NCI-H748 (cell line): ENCODE measurements around the gene TCF12.

Experiments
- DNase-seq: peaks from one replicate; lab custom pipeline; 2025; ENCODE audit not compliant: unreplicated experiment; lab: John Stamatoyannopoulos, UW

The TCF12 gene

GRCh38 chr15:57285386-57285785 lies 366.9 kb downstream of the TCF12 start:
- no peak for DNase-seq

GRCh38 chr15:57286446-57287122 lies 368.1 kb downstream of the TCF12 start:
- DNase-seq, result no peak

- no peak for DNase-seq
Observed at GRCh38 chr15:57287123-57287521, 368.7 kb downstream of the TCF12 start.

- no peak for DNase-seq
Observed at GRCh38 chr15:57288926-57289580, 370.6 kb downstream of the TCF12 start.

- no peak for DNase-seq
Observed at GRCh38 chr15:57290187-57290586, 371.7 kb downstream of the TCF12 start.

GRCh38 chr15:57290826-57291225 lies 372.4 kb downstream of the TCF12 start:
- no peak for DNase-seq

- peak; percentile 53 for DNase-seq
Observed at GRCh38 chr15:57296473-57297162, 378.2 kb downstream of the TCF12 start.

GRCh38 chr15:57297163-57297593 lies 378.7 kb downstream of the TCF12 start:
- DNase-seq, result peak; percentile 93

GRCh38 chr15:57297630-57298029 lies 379.2 kb downstream of the TCF12 start:
- DNase-seq, result no peak

GRCh38 chr15:57298204-57298603 lies 379.8 kb downstream of the TCF12 start:
- DNase-seq, result peak; percentile 43

- DNase-seq, result peak; percentile 16
Observed at GRCh38 chr15:57298843-57299550, 380.6 kb downstream of the TCF12 start.

GRCh38 chr15:57301307-57301706 lies 382.9 kb downstream of the TCF12 start:
- no peak for DNase-seq

GRCh38 chr15:57302640-57303257 lies 384.3 kb downstream of the TCF12 start:
- peak; percentile 53 for DNase-seq

GRCh38 chr15:57305009-57305408 lies 386.6 kb downstream of the TCF12 start:
- no peak for DNase-seq

- peak; percentile 93 for DNase-seq
Observed at GRCh38 chr15:57306161-57306943, 387.9 kb downstream of the TCF12 start.

- peak; percentile 66 for DNase-seq
Observed at GRCh38 chr15:57306944-57307411, 388.5 kb downstream of the TCF12 start.

GRCh38 chr15:57307527-57308169 lies 389.2 kb downstream of the TCF12 start:
- peak; percentile 8 for DNase-seq

- no peak for DNase-seq
Observed at GRCh38 chr15:57308170-57308545, 389.7 kb downstream of the TCF12 start.

- no peak for DNase-seq
Observed at GRCh38 chr15:57309856-57310760, 391.7 kb downstream of the TCF12 start.
